HepG2 (cell line): ENCODE measurements around the gene ALOXE3. TPM values are rescaled to one million over a fixed set of nuclear protein-coding genes. Genes with fewer than 3 reads are reported as not detected.

Experiments used
- ATAC-seq: fragments of 200-7000 bp; cut with Tn5 transposase; 3 replicates; pipeline ENCODE4 v1.9.1; 2020; ENCODE audit warnings: mild to moderate bottlenecking, moderate library complexity
- BruUV-seq: library from RNA; stranded (reverse); fragments of 400-500 nt; replicated peaks from 2 replicates; lab custom pipeline; 2021; lab: Mats Ljungman, UMichigan
- CTCF ChIA-PET: fragments of 300-600 bp; formaldehyde crosslinking; extraction: SDS; loops from one replicate; lab custom pipeline; 2021; ENCODE audit warnings: low total read pairs, inconsistent platforms, low intra/inter-chr PET ratio; lab: Yijun Ruan, JAX
- POLR2A ChIA-PET: fragments of 350-600 bp; sonication (Branson Sonifier 250); formaldehyde crosslinking; loops from one replicate; lab custom pipeline; 2020; ENCODE audit warnings: antibody characterized with exemption, inconsistent platforms; lab: Yijun Ruan, JAX
- DNase-seq: peaks from one replicate; pipeline ENCODE4 v3.0.0-alpha.2; 2015; ENCODE audit warnings: low spot score
- FAIRE-seq: peaks from 3 replicates; lab custom pipeline; 2011; peaks lifted over from hg19 to GRCh38; lab: Jason Lieb, UNC
- H2AFZ ChIP-seq: one replicate; pipeline ENCODE4 v1.6.1; 2011; ENCODE audit warnings: low read length, inconsistent platforms
- H3K27ac ChIP-seq: fragments of 300-600 bp; 3 replicates; pipeline ENCODE4 v1.8.0; 2011; ENCODE audit warnings: mixed run types, mild to moderate bottlenecking, mixed read lengths, low read length, inconsistent platforms; ENCODE audit not compliant: insufficient read depth; ENCODE audit errors: extremely low read length
- H3K27me3 ChIP-seq, 2 experiments: fragments of 200-600 bp in 1 of 2; 2 replicates in 1 of 2; 3 replicates in 1 of 2; pipeline versions ENCODE4 v1.6.0 to v1.8.0; 2011; ENCODE audit warnings: low read length in 2 of 2, mild to moderate bottlenecking in 2 of 2, moderate library complexity in 2 of 2, inconsistent platforms in 1 of 2; ENCODE audit not compliant: insufficient read depth in 2 of 2, control insufficient read depth in 1 of 2
- H3K36me3 ChIP-seq, 2 experiments: fragments of 200-600 bp in 1 of 2; replicated peaks in 1 of 2; 2 replicates in 1 of 2; 3 replicates in 1 of 2; pipeline versions ENCODE4 v1.5.1 to v1.8.0; 2011; ENCODE audit warnings: low read length in 2 of 2, inconsistent platforms in 1 of 2; ENCODE audit not compliant: insufficient read depth in 2 of 2, control insufficient read depth in 1 of 2
- H3K4me1 ChIP-seq: 2 replicates; pipeline ENCODE4 v1.5.1; 2012; ENCODE audit warnings: low read length, inconsistent platforms; ENCODE audit not compliant: insufficient read depth
- H3K4me2 ChIP-seq: 2 replicates; pipeline ENCODE4 v1.6.0; 2011; ENCODE audit warnings: low read depth, low read length, inconsistent platforms
- H3K4me3 ChIP-seq, 3 experiments: fragments of 200-600 bp in 1 of 3; sonication (generic), shearing (Covaris generic) in 1 of 3; replicated peaks in 1 of 3; 2 replicates each; pipeline ENCODE4 v1.5.1; 2011 to 2016; ENCODE audit warnings: low read length in 3 of 3, inconsistent platforms in 2 of 3, low read depth in 2 of 3, mild to moderate bottlenecking in 2 of 3, control low read depth in 1 of 3, mixed read lengths in 1 of 3; ENCODE audit not compliant: insufficient read depth in 1 of 3
- H3K79me2 ChIP-seq: one replicate; pipeline ENCODE4 v1.6.1; 2011; ENCODE audit warnings: low read length, inconsistent platforms; ENCODE audit not compliant: insufficient read depth
- H3K9ac ChIP-seq: 2 replicates; pipeline ENCODE4 v1.6.0; 2011; ENCODE audit warnings: mild to moderate bottlenecking, low read depth, low read length, inconsistent platforms; ENCODE audit not compliant: insufficient read depth
- H3K9me3 ChIP-seq: 2 replicates; pipeline ENCODE4 v1.5.1; 2012; ENCODE audit warnings: mild to moderate bottlenecking, low read length
- H4K20me1 ChIP-seq: 2 replicates; pipeline ENCODE4 v1.6.0; 2011; ENCODE audit warnings: inconsistent platforms, mild to moderate bottlenecking, low read length, moderate library complexity; ENCODE audit not compliant: insufficient read depth
- AHR ChIP-seq: IDR thresholded peaks from 2 replicates; pipeline ENCODE4 v1.6.1; 2018; ENCODE audit warnings: missing genetic modification reagents, missing compliant biosample characterization
- CEBPZ ChIP-seq: IDR thresholded peaks from 2 replicates; pipeline ENCODE4 v1.6.1; 2012; ENCODE audit warnings: low read length, improper control_type of control experiment
- HIVEP1 ChIP-seq: sonication (generic); formaldehyde crosslinking; IDR thresholded peaks from 2 replicates; pipeline ENCODE4 v1.4.0; 2020; ENCODE audit warnings: mild to moderate bottlenecking, missing genetic modification reagents
- MIER2 ChIP-seq: IDR thresholded peaks from 2 replicates; pipeline ENCODE4 v1.6.1; 2016; ENCODE audit warnings: missing biosample characterization, missing genetic modification reagents
- NFYB ChIP-seq: sonication (generic); formaldehyde crosslinking; IDR thresholded peaks from 2 replicates; pipeline ENCODE4 v1.4.0; 2020; ENCODE audit warnings: missing genetic modification reagents
- NFYC ChIP-seq: IDR thresholded peaks from 2 replicates; pipeline ENCODE4 v1.6.1; 2016; ENCODE audit warnings: missing genetic modification reagents, missing compliant biosample characterization
- NR2F2 ChIP-seq: IDR thresholded peaks from 2 replicates; pipeline ENCODE4 v1.6.1; 2012; ENCODE audit warnings: low read depth, inconsistent platforms, borderline replicate concordance
- PHF21A ChIP-seq: sonication (generic); formaldehyde crosslinking; IDR thresholded peaks from 2 replicates; pipeline ENCODE4 v1.5.0; 2020; ENCODE audit warnings: mild to moderate bottlenecking, missing genetic modification reagents
- POLR2AphosphoS5 ChIP-seq: IDR thresholded peaks from 2 replicates; pipeline ENCODE4 v1.6.1; 2012; ENCODE audit warnings: low read depth, low read length
- SP1 ChIP-seq, 2 experiments: fragments of 450-650 bp in 1 of 2; sonication (generic) in 1 of 2; formaldehyde crosslinking in 1 of 2; IDR thresholded peaks; 2 replicates each; pipeline versions ENCODE4 v1.4.0 to v1.6.1; 2016 to 2020; ENCODE audit warnings: missing genetic modification reagents in 1 of 2
- ZNF513 ChIP-seq: sonication (generic); formaldehyde crosslinking; conservative IDR thresholded peaks from 2 replicates; pipeline ENCODE4 v1.5.0; 2020; ENCODE audit warnings: missing genetic modification reagents
- ZNF557 ChIP-seq: sonication (generic); formaldehyde crosslinking; IDR thresholded peaks from 2 replicates; pipeline ENCODE4 v1.4.0; 2020; ENCODE audit warnings: missing genetic modification reagents
- ZNF570 ChIP-seq: sonication (generic); formaldehyde crosslinking; IDR thresholded peaks from 2 replicates; pipeline ENCODE4 v1.4.0; 2020; ENCODE audit warnings: mild to moderate bottlenecking, missing genetic modification reagents, borderline replicate concordance
- ZNF768 ChIP-seq: sonication (generic); formaldehyde crosslinking; IDR thresholded peaks from 2 replicates; pipeline ENCODE4 v1.4.0; 2020; ENCODE audit warnings: missing genetic modification reagents
- ZNF788 ChIP-seq: sonication (generic); formaldehyde crosslinking; IDR thresholded peaks from 2 replicates; pipeline ENCODE4 v1.5.0; 2020; ENCODE audit warnings: mild to moderate bottlenecking, missing genetic modification reagents, borderline replicate concordance
- whole genome bisulfite sequencing: methylation state at CpG from one replicate; pipeline ENCODE4 v1.1.6; 2017; ENCODE audit warnings: low lambda C conversion rate; 5-methylcytosine and 5-hydroxymethylcytosine counted together
- in situ Hi-C: cut with HindIII; loops from 2 replicates; pipeline ENCODE4 v1.10.0; 2017; ENCODE audit warnings: low pct_unique_long_range_greater_than_20kb; ENCODE audit not compliant: extremely low pct_ligation_motif_present
- intact Hi-C: fragments of 100-400 bp; cut with micrococcal nuclease; formaldehyde crosslinking; loops from one replicate; pipeline ENCODE4 v1.10.0; 2022; ENCODE audit not compliant: unreplicated experiment
- polyA plus RNA-seq, 8 experiments: library from polyadenylated mRNA; depleted of rRNA in 3 of 8; stranded (reverse) in 7 of 8; unstranded in 1 of 8; fragments of >200 nt; fragmentation: Illumina TruSeq in 4 of 8; extraction: Trizol in 4 of 8; gene quantifications; 2 replicates each; pipeline versions ENCODE4 v1.2.1 to v1.2.3, GENCODE V29; 2011 to 2016; ENCODE audit warnings: low read depth in 4 of 8, missing spikeins in 1 of 8, mixed read lengths in 1 of 8; ENCODE audit not compliant: insufficient read depth in 1 of 8
- total RNA-seq, 5 experiments: library from RNA; depleted of rRNA; stranded (reverse); fragments of >200 nt; fragmentation: Illumina TruSeq; extraction: Trizol; gene quantifications; 2 replicates each; pipeline ENCODE4 v1.2.3, GENCODE V29; 2016; ENCODE audit warnings: low read depth in 1 of 5
- TF ChIP-seq, protein P1 (sequence below): conservative IDR thresholded peaks from 2 replicates; pipeline ENCODE4 v1.6.1; 2018; ENCODE audit warnings: missing genetic modification reagents

Gene ALOXE3
- total and polyA plus RNA-seq, 2 of the 13 experiments (the other 11 are each of a cell fraction or from before 2014, with no cell fraction given) = 0.07 TPM; not detected in 1

DNA sequence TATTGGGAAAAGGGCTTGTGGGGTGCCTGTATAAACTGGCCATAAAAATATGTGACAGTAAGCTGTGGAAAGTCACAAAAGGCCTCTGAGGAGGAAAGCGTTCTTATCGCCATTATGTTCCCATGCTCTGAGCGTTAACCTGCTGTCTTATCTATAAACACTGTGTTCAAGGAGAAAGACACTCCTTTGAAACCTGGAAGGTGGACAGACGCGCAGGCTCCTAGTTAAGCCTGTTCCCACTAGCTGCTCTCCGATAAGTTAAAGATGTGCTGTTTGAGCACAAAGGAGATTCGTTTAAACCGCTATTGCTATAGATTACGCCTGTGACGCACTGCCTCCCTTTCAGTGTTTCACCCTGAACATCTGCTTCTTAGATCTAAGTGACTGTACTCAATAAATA lies 36.0 kb downstream of the ALOXE3 start:
- peaks cover 24% of the 10 kb centered on the region for H3K4me1 ChIP-seq
- no peak overlapping the region for H3K27ac ChIP-seq
- intact Hi-C loops = loop anchor here (5.0 kb wide), 1 partner anchor 35 kb away; the partner anchor contains the start of gene ALOXE3
- no peak for ATAC-seq
- ChIA-PET CTCF (interaction anchor here (1.3 kb wide), 1 partner anchor 28 kb away, joined by 4 read pairs; no protein-coding TSS in a partner anchor), POLR2A (no interaction called here)
- H3K79me2 ChIP-seq = no peaks in the 10 kb centered on the region
- 87% methylated on average over 10 of the region's 10 CpGs for WGBS
- peaks cover 7 to 46% of the 10 kb centered on the region in 2 experiments; a peak in 4 of 5 replicates for H3K27me3 ChIP-seq
- no peak for TF ChIP-seq HIVEP1 (CRISPR knock-in tag)
- no peak for TF ChIP-seq POLR2AphosphoS5
- TF ChIP-seq ZNF570 = no peak
- TF ChIP-seq CEBPZ = no peak
- TF ChIP-seq NR2F2 = no peak
- no peak for TF ChIP-seq SP1 (IDR thresholded peaks at IDR 0.05)
- TF ChIP-seq SP1 (CRISPR knock-in tag; IDR thresholded peaks at IDR 0.05) = no peak
- no peak for TF ChIP-seq ZNF788
- TF ChIP-seq PHF21A = no peak
- TF ChIP-seq ZNF557 (CRISPR knock-in tag) = no peak
- no peak for TF ChIP-seq NFYC (CRISPR knock-in tag)
- no peak for TF ChIP-seq NFYB (CRISPR knock-in tag)
- no peak for TF ChIP-seq AHR (CRISPR knock-in tag)
- TF ChIP-seq ZNF513 = no peak
- TF ChIP-seq, protein P1, sequence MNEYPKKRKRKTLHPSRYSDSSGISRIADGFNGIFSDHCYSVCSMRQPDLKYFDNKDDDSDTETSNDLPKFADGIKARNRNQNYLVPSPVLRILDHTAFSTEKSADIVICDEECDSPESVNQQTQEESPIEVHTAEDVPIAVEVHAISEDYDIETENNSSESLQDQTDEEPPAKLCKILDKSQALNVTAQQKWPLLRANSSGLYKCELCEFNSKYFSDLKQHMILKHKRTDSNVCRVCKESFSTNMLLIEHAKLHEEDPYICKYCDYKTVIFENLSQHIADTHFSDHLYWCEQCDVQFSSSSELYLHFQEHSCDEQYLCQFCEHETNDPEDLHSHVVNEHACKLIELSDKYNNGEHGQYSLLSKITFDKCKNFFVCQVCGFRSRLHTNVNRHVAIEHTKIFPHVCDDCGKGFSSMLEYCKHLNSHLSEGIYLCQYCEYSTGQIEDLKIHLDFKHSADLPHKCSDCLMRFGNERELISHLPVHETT (CRISPR knock-in tag) = no peak
- TF ChIP-seq ZNF768 (CRISPR knock-in tag) = no peak
- TF ChIP-seq MIER2 = no peak
- in situ Hi-C loops = no loop called here
- H3K4me2 ChIP-seq = no peak overlapping the region
- FAIRE-seq = no peak
- H3K9ac ChIP-seq = no peak overlapping the region
- DNase-seq = no peak
- H3K4me3 ChIP-seq = no peak overlapping the region
- no TSS peak for BruUV-seq
- H4K20me1 ChIP-seq = no peaks in the 10 kb centered on the region
- H2AFZ ChIP-seq = no peak overlapping the region
- no peaks in the 10 kb centered on the region for H3K9me3 ChIP-seq
- H3K36me3 ChIP-seq = no peaks in the 10 kb centered on the region
